ENCODE measurements around the gene CSF1. TPM values are rescaled to one million over a fixed set of nuclear protein-coding genes. Genes with fewer than 3 reads are reported as not detected.
A peak's percentile ranks its signal among the peaks of the same experiment; 100 is the strongest.

CSF1 gene
- polyA plus RNA-seq, 3 donors: 0.11 to 0.69 (median 0.38) TPM

GRCh38 chr1:109927356-109927755 lies 16.7 kb downstream of the CSF1 start:
- Histone ChIP-seq H2AFZ (ENCODE audit: insufficient read depth, low read depth, low read length, poor library complexity, severe bottlenecking) (no peak overlapping the region), H4K20me1 (ENCODE audit: insufficient read depth, low read length) (no peaks in the 10 kb centered on the region), H3K79me2 (ENCODE audit: insufficient read depth, low read length) (no peaks in the 10 kb centered on the region), H3K9ac (ENCODE audit: insufficient read depth, low read length, poor library complexity, severe bottlenecking) (no peak overlapping the region), H3K36me3 (replicated peaks in 1 of 2; ENCODE audit: control insufficient read depth in 1 of 2, insufficient read depth in 2 of 2, low read length in 2 of 2) (no peaks in the 10 kb centered on the region), H3K27me3 (ENCODE audit: control insufficient read depth in 2 of 2, insufficient read depth in 2 of 2, low read length in 2 of 2) (no peaks in the 10 kb centered on the region), H3K27ac (ENCODE audit: low read depth in 1 of 2, low read length in 2 of 2) (no peak overlapping the region), H3K4me1 (ENCODE audit: control insufficient read depth in 1 of 2, insufficient read depth in 2 of 2, low read length in 2 of 2) (no peaks in the 10 kb centered on the region), H3K4me3 (replicated peaks in 1 of 3; ENCODE audit: low read depth in 2 of 3, low read length in 3 of 3) (no peak overlapping the region), H3K9me3 (replicated peaks in 1 of 2; ENCODE audit: control insufficient read depth in 1 of 2, insufficient read depth in 1 of 2, low read length in 2 of 2) (no peaks in the 10 kb centered on the region), H3K4me2 (replicated peaks; ENCODE audit: extremely low read depth, low read length, poor library complexity, severe bottlenecking) (no peak overlapping the region)
- Mint-ChIP-seq H3K4me3 (no peak overlapping the region), H3K27me3 (ENCODE audit: low read depth in 3 of 3) (peaks cover 5 to 11% (median 5%) of the 10 kb centered on the region in 3 donors), H3K36me3 (no peaks in the 10 kb centered on the region), H3K9me3 (peaks cover 3 to 5% (median 4%) of the 10 kb centered on the region in 7 donors), H3K4me1 (no peaks in the 10 kb centered on the region), H3K27ac (peak overlapping the region in 1 of 7 donors; percentile 33)
- DNase-seq: no peak
- intact Hi-C loops (cut with micrococcal nuclease): no loop called here
- 88% methylated on average over 6 of the region's 7 CpGs for WGBS (ENCODE audit: insufficient coverage)
- no peak for TF ChIP-seq CTCF (IDR thresholded peaks at IDR 0.05)

- no peaks in the 10 kb centered on the region for H3K36me3 Mint-ChIP-seq
- 94% methylated on average over 4 of the region's 6 CpGs for WGBS (ENCODE audit: insufficient coverage)
- no peak overlapping the region for H3K4me2 ChIP-seq (replicated peaks; ENCODE audit: extremely low read depth, low read length, poor library complexity, severe bottlenecking)
Measured at GRCh38 chr1:109927911-109928321, 17.3 kb downstream of the CSF1 start.

More at GRCh38 chr1:109927911-109928321, 17.3 kb downstream of the CSF1 start:
- Mint-ChIP-seq H3K4me3 (no peak overlapping the region), H3K4me1 (no peaks in the 10 kb centered on the region), H3K9me3 (peaks cover 3 to 5% (median 4%) of the 10 kb centered on the region in 7 donors), H3K27me3 (ENCODE audit: low read depth in 3 of 3) (peaks cover 5 to 9% (median 9%) of the 10 kb centered on the region in 3 donors), H3K27ac (no peak overlapping the region)
- intact Hi-C loops (cut with micrococcal nuclease): no loop called here
- Histone ChIP-seq H2AFZ (ENCODE audit: insufficient read depth, low read depth, low read length, poor library complexity, severe bottlenecking) (no peak overlapping the region), H3K9me3 (replicated peaks in 1 of 2; ENCODE audit: control insufficient read depth in 1 of 2, insufficient read depth in 1 of 2, low read length in 2 of 2) (no peaks in the 10 kb centered on the region), H4K20me1 (ENCODE audit: insufficient read depth, low read length) (no peaks in the 10 kb centered on the region), H3K9ac (ENCODE audit: insufficient read depth, low read length, poor library complexity, severe bottlenecking) (no peak overlapping the region), H3K4me3 (replicated peaks in 1 of 3; ENCODE audit: low read depth in 2 of 3, low read length in 3 of 3) (no peak overlapping the region), H3K27me3 (ENCODE audit: control insufficient read depth in 2 of 2, insufficient read depth in 2 of 2, low read length in 2 of 2) (no peaks in the 10 kb centered on the region), H3K79me2 (ENCODE audit: insufficient read depth, low read length) (no peaks in the 10 kb centered on the region), H3K4me1 (ENCODE audit: control insufficient read depth in 1 of 2, insufficient read depth in 2 of 2, low read length in 2 of 2) (no peaks in the 10 kb centered on the region), H3K27ac (ENCODE audit: low read depth in 1 of 2, low read length in 2 of 2) (no peak overlapping the region), H3K36me3 (replicated peaks in 1 of 2; ENCODE audit: control insufficient read depth in 1 of 2, insufficient read depth in 2 of 2, low read length in 2 of 2) (no peaks in the 10 kb centered on the region)
- no peak for DNase-seq
- no peak for TF ChIP-seq CTCF (IDR thresholded peaks at IDR 0.05)

All from CD14-positive monocyte (primary cell).